ENCODE results near the gene CAMK1D. TPM values are rescaled to one million over a fixed set of nuclear protein-coding genes. Genes with fewer than 3 reads are reported as not detected.

Gene CAMK1D
- total and polyA plus RNA-seq, 11 donors: 1.4 to 16.0 (median 2.5) TPM

DNA sequence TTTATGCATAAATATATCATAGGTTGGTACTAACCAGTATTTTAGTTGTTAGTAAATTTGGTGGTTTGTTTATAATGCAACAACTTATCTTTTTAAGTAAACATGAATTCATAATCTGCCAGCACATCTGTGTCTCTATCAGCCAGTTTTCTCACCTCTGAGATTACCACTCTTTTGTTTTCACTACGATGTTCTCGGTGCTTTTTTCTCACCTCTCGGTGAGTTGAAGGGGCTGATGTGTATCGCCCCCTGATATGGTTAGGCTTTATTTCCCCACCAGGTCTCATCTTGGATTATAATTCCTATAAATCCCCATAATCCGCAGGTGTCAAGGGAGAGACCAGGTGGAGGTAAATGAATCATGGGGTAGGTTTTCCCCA is 114.1 kb downstream of the CAMK1D start:
- intact Hi-C loops (cut with DNase I): no loop called here

DNA sequence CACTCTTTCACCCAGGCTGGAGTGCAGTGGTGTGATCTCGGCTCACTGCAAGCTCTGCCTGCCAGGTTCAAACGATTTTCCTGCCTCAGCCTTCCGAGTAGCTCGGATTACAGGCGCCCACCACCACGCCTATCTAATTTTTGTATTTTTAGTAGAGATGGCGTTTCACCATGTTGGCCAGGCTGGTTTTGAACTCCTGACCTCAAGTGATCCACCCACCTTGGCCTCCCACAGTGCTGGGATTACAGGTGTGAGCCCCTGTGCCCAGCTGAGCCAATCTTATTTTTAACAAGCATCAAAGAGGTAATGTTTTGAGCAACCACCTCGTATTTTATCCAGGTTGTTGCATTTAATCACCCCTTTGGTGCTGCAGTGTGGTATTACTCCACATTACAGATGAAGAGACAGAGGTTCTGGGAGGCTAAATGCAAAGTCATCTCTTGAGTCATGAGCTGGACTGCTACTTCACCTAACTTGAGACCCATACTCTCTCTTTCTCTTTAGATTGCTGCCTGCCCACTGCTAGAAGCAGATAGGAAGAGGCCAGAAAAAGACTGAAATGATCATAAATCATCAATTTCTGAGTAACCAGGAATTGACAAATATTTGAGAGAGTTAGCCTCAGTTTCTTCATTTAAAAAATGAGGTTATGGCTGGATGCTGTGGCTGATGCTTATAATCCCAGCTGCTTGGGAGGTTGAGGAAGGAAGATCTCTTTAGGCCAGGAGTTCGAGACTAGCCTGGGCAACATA is 116.2 kb downstream of the CAMK1D start:
- ATAC-seq: no peak
- TF ChIP-seq, protein P1, sequence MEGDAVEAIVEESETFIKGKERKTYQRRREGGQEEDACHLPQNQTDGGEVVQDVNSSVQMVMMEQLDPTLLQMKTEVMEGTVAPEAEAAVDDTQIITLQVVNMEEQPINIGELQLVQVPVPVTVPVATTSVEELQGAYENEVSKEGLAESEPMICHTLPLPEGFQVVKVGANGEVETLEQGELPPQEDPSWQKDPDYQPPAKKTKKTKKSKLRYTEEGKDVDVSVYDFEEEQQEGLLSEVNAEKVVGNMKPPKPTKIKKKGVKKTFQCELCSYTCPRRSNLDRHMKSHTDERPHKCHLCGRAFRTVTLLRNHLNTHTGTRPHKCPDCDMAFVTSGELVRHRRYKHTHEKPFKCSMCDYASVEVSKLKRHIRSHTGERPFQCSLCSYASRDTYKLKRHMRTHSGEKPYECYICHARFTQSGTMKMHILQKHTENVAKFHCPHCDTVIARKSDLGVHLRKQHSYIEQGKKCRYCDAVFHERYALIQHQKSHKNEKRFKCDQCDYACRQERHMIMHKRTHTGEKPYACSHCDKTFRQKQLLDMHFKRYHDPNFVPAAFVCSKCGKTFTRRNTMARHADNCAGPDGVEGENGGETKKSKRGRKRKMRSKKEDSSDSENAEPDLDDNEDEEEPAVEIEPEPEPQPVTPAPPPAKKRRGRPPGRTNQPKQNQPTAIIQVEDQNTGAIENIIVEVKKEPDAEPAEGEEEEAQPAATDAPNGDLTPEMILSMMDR (IDR thresholded peaks at IDR 0.05): no peak
- no peak for TF ChIP-seq POLR2A (IDR thresholded peaks at IDR 0.05)
- Histone ChIP-seq H3K27me3 (no peaks in the 10 kb centered on the region), H3K4me1 (no peaks in the 10 kb centered on the region), H3K27ac (no peak overlapping the region), H3K9me3 (no peaks in the 10 kb centered on the region), H3K4me3 (no peak overlapping the region), H3K36me3 (no peaks in the 10 kb centered on the region)
- no peak for DNase-seq
- intact Hi-C loops (cut with DNase I): no loop called here
- 87 to 91% (median 87%) methylated on average over 9 of the region's 9 CpGs for WGBS, 4 donors

More for the DNA sequence above, 114.1 kb downstream of the CAMK1D start:
- Histone ChIP-seq H3K27ac (no peak overlapping the region), H3K4me3 (no peak overlapping the region), H3K9me3 (no peaks in the 10 kb centered on the region), H3K36me3 (no peaks in the 10 kb centered on the region), H3K27me3 (peaks cover 0 to 8% (median 0%) of the 10 kb centered on the region in 9 donors), H3K4me1 (peaks cover 0 to 8% (median 0%) of the 10 kb centered on the region in 12 donors)
- 84 to 93% (median 87%) methylated on average over 5 of the region's 5 CpGs for WGBS, 4 donors
- ATAC-seq (no peak), DNase-seq (no peak)
- TF ChIP-seq, protein P1 (IDR thresholded peaks at IDR 0.05): no peak
- no peak for TF ChIP-seq POLR2A (IDR thresholded peaks at IDR 0.05)

DNA sequence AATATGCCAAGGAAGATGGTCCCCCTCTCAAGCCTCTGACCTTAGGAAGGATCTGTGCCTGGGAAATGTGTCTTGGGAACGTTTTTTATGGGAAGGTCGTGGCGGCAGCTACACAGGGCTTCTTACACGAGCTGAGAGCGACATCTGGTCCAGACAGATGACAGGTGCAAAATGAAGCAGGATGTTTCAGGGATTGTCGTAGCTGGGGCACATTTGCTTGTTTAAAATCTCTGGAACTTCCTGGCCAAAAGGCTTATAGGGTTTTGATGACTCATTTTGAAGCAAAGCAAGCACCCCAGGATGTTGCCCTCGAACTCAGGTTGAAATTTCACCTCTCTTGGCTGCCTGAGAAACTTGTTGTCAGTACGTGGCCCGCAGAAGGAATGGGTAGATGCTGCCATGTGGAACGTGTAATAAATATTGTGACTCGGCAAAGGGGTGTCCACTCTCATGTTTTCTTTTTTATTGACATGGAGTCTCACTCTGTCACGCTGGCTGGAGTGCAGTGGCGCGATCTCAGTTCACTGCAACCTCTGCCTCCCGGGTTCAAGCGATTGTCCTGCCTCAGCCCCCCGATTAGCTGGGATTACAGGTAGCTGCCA is 117.5 kb downstream of the CAMK1D start:
- TF ChIP-seq, protein P1 (IDR thresholded peaks at IDR 0.05): no peak
- no peak for TF ChIP-seq POLR2A (IDR thresholded peaks at IDR 0.05)
- intact Hi-C loops (cut with DNase I): no loop called here
- DNase-seq (no peak), ATAC-seq (no peak)
- WGBS, 4 donors: 73 to 82% (median 80%) methylated on average over 17 of the region's 17 CpGs
- Histone ChIP-seq H3K4me3 (no peak overlapping the region), H3K36me3 (no peaks in the 10 kb centered on the region), H3K4me1 (no peaks in the 10 kb centered on the region), H3K9me3 (no peaks in the 10 kb centered on the region), H3K27ac (no peak overlapping the region), H3K27me3 (no peaks in the 10 kb centered on the region)

DNA sequence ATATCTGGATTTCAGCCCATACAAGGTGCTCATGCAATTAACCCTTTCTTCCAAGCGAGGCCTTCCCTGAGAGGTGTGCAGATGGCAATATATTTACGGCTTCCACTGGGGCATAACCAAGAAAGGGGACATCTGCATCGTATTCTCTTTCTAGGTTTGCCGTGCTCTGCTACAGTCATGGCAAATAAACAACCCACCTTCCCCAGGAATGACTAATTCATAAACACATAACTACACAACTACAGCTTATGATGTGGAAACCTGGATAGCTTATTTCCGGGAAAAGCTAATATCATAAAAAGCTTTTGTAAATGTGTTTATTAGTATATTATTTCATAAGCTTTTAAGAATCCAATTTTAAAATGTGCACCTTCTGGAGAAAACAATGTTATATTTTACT is 120.0 kb downstream of the CAMK1D start:
- no peak for DNase-seq
- Histone ChIP-seq H3K27me3 (no peaks in the 10 kb centered on the region), H3K36me3 (no peaks in the 10 kb centered on the region), H3K27ac (no peak overlapping the region), H3K4me3 (no peak overlapping the region), H3K9me3 (no peaks in the 10 kb centered on the region), H3K4me1 (peaks cover 0 to 8% (median 0%) of the 10 kb centered on the region in 12 donors)
- WGBS, 4 donors: 95 to 99% (median 98%) methylated on average over 5 of the region's 5 CpGs
- TF ChIP-seq, protein P1 (IDR thresholded peaks at IDR 0.05): no peak
- no peak for TF ChIP-seq POLR2A (IDR thresholded peaks at IDR 0.05)
- ATAC-seq: no peak
- intact Hi-C loops (cut with DNase I): no loop called here

Measured in heart left ventricle (tissue), 16 donors.